ENCODE results near the gene CHST10.

CHST10 gene

DNA sequence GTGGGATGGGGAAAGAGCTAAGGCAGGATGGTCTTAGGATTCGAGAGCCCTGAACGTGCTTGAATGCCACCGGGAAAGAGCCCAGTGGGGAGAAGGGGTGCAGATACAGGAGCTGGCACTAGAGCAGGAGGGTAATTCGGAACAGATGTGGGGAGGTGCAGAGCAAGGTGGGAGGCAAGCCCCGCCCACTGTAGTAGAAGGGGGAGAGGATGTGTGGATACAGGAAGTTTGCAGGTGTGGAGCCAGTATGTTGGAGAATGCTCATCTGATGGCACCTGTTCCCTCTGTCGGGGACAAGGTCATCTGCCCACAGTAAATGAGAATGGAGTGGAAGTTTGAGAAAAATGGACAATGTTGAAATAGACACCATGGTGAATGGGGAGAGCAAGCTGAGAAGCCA, 28.8 kb downstream of the CHST10 start:
- Histone ChIP-seq H3K9me3 (no peaks in the 10 kb centered on the region), H3K4me1 (no peaks in the 10 kb centered on the region), H3K27me3 (no peaks in the 10 kb centered on the region), H3K36me3 (no peaks in the 10 kb centered on the region), H3K4me3 (ENCODE audit: low read depth, low read length) (no peak overlapping the region)
- TF ChIP-seq, protein P1, sequence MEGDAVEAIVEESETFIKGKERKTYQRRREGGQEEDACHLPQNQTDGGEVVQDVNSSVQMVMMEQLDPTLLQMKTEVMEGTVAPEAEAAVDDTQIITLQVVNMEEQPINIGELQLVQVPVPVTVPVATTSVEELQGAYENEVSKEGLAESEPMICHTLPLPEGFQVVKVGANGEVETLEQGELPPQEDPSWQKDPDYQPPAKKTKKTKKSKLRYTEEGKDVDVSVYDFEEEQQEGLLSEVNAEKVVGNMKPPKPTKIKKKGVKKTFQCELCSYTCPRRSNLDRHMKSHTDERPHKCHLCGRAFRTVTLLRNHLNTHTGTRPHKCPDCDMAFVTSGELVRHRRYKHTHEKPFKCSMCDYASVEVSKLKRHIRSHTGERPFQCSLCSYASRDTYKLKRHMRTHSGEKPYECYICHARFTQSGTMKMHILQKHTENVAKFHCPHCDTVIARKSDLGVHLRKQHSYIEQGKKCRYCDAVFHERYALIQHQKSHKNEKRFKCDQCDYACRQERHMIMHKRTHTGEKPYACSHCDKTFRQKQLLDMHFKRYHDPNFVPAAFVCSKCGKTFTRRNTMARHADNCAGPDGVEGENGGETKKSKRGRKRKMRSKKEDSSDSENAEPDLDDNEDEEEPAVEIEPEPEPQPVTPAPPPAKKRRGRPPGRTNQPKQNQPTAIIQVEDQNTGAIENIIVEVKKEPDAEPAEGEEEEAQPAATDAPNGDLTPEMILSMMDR (IDR thresholded peaks at IDR 0.05; ENCODE audit: low read depth, low read length) = no peak
- no peak for DNase-seq

DNA sequence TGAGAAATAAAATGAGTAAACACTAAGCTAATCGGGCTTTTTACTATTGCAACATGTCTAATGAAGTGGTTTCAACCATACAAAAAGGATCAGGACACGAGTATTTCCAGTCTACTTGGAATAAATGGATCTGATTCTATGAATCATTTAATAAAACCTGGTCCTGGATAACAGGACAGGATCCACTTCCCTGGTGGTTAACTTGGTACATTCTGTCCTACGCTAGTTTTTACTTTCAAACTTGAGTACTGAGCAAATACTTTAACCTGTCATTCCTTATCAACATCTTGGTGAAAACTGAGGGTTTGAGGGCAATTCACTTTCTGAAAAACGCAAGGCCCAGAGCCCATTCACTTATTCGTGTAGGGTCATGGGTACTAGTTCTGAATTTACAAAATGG, 33.5 kb downstream of the CHST10 start:
- H3K27me3 ChIP-seq = no peaks in the 10 kb centered on the region
- no peak for DNase-seq
- no peaks in the 10 kb centered on the region for H3K4me1 ChIP-seq
- no peak overlapping the region for H3K4me3 ChIP-seq (ENCODE audit: low read depth, low read length)
- no peaks in the 10 kb centered on the region for H3K36me3 ChIP-seq
- TF ChIP-seq, protein P1 (IDR thresholded peaks at IDR 0.05; ENCODE audit: low read depth, low read length) = no peak
- no peaks in the 10 kb centered on the region for H3K9me3 ChIP-seq

DNA sequence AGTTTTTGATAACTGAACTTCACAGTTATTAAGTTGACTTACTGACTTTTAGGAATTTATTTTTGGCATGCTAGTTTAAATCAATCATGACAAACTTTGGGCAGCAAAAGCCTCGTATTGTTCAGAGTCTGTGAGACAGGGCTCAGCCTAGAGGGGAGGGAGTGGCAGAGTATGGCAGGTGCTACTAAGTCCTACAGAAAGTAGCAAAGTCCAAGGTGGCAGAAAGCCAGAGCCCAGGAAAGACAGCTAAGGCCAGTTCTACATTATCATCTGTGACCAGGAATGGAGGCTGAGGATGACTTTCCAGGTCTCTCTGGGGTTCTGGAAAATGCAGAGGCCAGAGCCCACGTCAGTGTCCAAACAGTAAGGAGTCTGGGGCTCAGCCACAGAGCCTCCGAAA, 34.2 kb downstream of the CHST10 start:
- Histone ChIP-seq H3K27me3 (no peaks in the 10 kb centered on the region), H3K36me3 (no peaks in the 10 kb centered on the region), H3K4me3 (ENCODE audit: low read depth, low read length) (no peak overlapping the region), H3K4me1 (no peaks in the 10 kb centered on the region), H3K9me3 (no peaks in the 10 kb centered on the region)
- no peak for DNase-seq
- TF ChIP-seq, protein P1 (IDR thresholded peaks at IDR 0.05; ENCODE audit: low read depth, low read length) = no peak

DNA sequence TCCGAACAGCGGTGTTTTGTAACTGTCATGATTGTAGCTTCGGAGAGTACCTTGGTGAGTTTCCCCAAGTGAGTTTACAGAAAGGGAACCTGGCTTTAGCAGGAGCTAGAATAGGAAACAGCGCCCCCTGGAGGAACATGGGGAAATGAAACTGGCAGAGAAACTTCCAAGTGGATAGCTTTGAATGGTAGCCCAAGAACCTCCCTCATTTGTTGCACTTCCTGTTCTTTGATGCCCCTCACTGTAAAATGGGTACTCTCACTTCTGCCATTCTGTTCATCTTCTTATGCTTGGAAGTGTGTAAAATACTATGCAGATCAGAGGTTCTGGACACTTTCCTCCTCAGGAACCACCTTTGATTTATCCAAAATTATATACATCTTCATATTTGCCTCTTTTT, 36.2 kb downstream of the CHST10 start:
- Histone ChIP-seq H3K4me1 (no peaks in the 10 kb centered on the region), H3K36me3 (no peaks in the 10 kb centered on the region), H3K9me3 (no peaks in the 10 kb centered on the region), H3K4me3 (ENCODE audit: low read depth, low read length) (no peak overlapping the region), H3K27me3 (no peaks in the 10 kb centered on the region)
- peak; percentile 74 for DNase-seq
- TF ChIP-seq, protein P1 (IDR thresholded peaks at IDR 0.05; ENCODE audit: low read depth, low read length) = peak; percentile 83

DNA sequence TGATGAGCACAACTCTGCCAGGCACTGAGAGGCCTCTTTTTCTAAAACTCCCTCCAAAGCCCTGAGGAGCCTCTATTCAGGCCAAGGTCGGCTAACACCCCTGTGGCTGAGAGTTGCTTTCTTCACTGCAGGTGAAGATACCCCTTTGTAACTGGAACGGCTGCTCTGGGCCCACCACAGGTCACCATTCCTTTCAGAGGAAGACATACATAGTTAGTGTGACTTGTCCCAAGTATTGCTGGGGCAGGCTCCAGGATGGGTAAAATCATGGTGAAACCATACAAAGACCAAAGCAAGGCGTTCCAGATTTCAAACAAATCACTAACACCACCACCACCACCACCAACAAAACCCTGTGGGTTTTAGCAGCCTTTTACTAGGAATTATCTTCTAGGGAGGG, 36.8 kb downstream of the CHST10 start:
- no peak for DNase-seq
- TF ChIP-seq, protein P1 (IDR thresholded peaks at IDR 0.05; ENCODE audit: low read depth, low read length) = no peak
- no peaks in the 10 kb centered on the region for H3K36me3 ChIP-seq
- no peaks in the 10 kb centered on the region for H3K9me3 ChIP-seq
- no peak overlapping the region for H3K4me3 ChIP-seq (ENCODE audit: low read depth, low read length)
- no peaks in the 10 kb centered on the region for H3K4me1 ChIP-seq
- H3K27me3 ChIP-seq = no peaks in the 10 kb centered on the region

DNA sequence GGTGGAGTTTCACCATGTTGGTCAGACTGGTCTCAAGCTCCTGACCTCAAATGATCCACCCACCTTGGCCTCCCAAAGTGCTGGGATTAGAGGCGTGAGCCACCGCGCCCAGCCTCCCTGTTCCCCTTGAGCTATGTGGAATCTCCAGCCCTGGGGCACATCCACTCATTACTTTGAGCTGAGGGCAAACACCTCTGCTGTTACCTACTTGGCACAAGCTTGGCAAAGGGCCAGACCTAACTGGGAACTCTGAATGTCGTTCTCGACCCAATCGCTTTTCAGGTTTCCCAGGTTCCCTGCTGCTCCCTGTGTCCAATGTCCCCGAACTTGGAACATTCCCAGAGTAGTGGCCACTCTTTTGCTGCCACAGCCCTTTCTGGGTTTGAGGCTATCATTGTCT, 40.6 kb downstream of the CHST10 start:
- Histone ChIP-seq H3K36me3 (no peaks in the 10 kb centered on the region), H3K4me1 (no peaks in the 10 kb centered on the region), H3K4me3 (ENCODE audit: low read depth, low read length) (no peak overlapping the region), H3K9me3 (no peaks in the 10 kb centered on the region), H3K27me3 (no peaks in the 10 kb centered on the region)
- no peak for DNase-seq
- TF ChIP-seq, protein P1 (IDR thresholded peaks at IDR 0.05; ENCODE audit: low read depth, low read length) = no peak
